Hematopoietic multipotent progenitor cell treated with erythropoietin and hydrocortisone succinate and interleukin-3 and kit ligand, for 8 days (in vitro differentiated cells): ENCODE data around the gene MMP24.
"Not testable (repeated sequence)": the region's sequence is repeated elsewhere in the genome, so short reads cannot be mapped to it uniquely, and the experiment has no call there.

Source experiments
- DNase-seq: peaks from one replicate; pipeline ENCODE4 v3.0.0-alpha.2; 2015

MMP24 gene

DNA sequence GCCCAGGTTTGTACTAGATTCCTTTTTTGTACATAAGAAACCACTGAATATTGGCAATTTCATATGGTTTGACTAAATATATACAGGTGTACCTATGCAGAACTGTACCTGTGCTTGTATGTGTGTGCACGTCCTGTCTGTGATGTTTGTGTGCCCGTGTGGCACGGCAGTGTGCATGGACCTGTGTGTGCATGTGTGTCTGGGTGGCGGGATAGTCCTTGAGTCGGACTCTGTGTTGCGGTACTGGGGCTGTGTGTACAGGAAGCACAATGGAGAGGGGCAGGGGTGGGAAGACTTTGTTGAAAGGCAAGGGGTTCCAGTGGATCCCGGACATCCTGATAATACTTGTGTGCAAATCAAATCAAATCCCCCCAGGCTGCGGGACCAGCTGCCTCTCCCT is 69.2 kb downstream of the MMP24 start:
- DNase-seq: no peak

DNA sequence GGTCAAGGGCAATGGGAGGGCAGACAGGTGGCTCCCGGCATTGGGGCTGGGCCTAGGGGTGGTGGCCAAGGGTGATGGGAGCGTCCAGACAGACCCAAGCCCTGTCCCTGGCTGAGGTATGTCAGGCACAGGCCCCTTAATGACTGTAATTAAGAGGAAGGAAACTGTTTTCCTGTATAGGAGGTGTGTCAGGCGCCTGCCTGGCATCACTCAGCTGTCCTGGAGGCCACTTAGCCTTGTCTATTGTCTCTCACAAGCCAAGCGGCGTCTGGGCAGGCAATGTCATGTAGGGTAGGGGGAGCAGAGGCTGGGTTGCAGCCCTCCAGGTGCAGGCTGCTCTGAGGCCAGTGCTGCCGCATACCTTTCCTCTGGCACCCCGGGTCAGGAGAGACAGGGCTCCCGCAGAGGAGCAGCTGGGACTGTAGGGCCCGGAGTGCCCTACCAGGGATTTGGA is 69.6 kb downstream of the MMP24 start:
- no peak for DNase-seq

DNA sequence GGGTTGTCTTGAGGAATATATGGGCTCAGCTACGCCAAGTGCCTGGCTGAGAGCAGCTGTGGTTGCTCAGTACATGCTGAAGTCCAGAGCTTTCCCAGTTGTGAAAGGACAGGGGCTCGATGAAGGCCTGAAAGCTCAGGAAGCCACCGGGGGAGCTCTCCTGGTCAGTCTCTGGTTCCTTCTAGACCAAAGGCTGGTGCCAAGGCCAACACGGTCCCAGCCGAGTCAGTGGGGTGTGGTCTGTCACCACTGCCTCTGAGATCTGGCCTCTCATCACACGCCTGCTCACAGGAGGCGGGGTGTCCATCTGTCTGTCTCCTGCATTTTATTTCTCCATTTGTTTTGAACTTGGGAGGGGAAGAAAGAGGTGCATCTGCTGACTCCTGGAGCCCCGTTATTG is 70.7 kb downstream of the MMP24 start:
- DNase-seq: peak; percentile 38

DNA sequence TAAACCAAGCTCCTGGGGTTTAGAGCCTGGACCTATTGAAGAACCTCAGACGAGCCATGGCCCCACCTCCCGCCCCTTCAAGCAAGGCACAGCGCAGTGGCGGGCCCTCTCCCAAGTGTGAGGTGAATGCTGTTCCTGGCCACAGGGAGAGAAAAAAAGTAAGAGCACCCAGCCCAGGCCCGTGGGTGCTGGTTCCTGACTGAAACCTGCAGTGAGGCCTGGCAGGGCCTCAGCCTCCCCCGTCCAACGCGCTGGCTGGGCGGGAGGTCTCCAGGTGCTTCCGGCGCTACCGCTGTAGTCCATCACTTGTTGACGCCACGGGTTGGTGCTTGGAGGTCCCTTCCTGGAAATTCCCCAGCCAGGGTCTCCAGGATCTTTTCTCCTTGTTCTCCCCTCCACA is 71.2 kb downstream of the MMP24 start:
- no peak for DNase-seq

DNA sequence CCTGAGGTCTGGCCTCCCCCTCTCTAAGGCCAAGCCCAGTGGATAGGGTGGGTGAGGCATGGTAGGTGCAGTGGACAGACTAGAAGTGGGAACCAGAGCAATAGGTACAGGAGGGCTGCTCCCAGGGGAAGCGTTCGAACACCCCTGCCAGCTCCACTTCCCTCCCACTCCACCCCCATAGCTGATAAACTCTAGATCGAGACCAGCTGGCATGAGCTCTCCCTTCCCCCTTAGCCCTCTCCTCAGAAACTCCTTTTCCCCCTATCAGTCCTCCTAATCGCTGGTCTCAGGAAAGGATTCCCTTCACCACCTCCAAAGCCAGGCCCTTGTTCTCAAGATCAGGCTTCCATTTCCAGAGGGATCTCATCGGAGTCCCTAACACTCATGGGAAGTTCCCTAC is 71.8 kb downstream of the MMP24 start:
- DNase-seq: no peak

DNA sequence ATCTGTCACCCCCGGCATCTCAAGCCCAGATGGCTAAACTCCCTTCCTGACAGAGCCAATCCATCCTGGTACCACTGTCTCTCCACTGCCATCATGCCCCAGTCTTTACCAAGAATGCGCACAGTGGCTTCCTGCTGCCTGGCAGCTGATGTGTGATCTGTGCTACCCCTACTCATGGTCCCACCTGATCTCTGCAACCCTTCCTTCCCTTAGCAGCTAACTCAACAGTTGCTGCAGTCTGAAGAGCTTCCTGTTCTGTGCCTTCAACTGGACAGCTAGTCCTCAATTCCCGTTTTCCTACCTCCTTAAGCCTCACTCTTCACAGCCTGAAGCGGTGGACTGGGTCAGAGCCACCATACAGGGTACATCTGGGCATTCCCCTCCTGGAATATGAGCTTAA is 73.3 kb downstream of the MMP24 start:
- no peak for DNase-seq

DNA sequence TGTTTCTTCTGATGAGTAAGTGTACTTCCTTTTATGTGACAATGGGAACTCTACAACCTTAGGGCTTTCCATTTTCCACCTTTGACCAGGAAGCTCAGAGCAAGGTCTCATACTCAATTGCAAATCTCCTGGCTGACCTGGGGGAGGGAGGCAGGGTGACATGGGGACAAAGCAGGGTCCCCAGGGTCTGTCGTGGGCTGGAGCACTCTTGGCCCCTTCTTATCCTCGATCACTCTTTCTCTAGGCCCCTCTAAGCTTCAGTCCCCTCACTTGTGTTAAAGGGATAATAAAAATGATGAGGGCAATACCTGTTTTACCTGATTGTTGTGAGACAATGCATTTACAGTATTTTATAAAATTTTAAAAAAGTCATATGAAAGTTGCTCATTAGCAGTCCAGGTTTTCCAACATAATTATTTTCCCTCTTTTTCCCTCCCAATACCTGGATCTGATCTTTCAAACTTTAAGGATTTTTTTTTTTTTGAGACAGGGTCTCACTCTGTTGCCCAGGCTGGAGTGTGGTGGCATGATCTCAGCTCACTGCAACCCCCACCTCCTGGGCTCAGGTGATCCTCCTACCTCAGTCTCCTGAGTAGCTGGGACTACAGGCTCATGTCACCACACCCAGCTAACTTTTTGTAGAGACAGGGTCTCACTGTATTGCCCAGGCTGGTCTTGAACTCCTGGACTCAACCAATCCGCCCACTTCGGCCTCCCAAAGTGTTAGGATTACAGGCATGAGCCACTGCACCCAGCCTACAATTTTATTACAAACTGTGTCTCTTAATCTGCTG is 74.2 kb downstream of the MMP24 start:
- DNase-seq: no peak

DNA sequence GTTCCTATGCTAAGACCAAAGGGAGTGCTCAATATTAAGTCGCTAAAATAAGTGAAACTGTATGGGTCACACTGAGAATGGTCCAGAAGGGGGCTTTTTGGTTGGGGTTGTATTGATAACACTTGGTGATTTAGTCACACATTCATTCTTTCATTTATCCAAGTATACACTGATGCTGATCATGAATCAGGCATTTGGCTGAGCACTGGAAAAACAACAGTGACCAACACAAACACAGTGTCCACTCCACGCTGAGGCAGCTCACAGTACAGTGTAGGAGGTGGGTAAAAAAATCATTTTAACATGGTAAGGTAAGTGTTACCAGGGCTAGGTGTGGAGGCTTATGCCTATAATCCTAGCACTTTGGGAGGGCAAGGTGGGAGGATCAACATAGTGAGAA is 74.9 kb downstream of the MMP24 start:
- no peak for DNase-seq

DNA sequence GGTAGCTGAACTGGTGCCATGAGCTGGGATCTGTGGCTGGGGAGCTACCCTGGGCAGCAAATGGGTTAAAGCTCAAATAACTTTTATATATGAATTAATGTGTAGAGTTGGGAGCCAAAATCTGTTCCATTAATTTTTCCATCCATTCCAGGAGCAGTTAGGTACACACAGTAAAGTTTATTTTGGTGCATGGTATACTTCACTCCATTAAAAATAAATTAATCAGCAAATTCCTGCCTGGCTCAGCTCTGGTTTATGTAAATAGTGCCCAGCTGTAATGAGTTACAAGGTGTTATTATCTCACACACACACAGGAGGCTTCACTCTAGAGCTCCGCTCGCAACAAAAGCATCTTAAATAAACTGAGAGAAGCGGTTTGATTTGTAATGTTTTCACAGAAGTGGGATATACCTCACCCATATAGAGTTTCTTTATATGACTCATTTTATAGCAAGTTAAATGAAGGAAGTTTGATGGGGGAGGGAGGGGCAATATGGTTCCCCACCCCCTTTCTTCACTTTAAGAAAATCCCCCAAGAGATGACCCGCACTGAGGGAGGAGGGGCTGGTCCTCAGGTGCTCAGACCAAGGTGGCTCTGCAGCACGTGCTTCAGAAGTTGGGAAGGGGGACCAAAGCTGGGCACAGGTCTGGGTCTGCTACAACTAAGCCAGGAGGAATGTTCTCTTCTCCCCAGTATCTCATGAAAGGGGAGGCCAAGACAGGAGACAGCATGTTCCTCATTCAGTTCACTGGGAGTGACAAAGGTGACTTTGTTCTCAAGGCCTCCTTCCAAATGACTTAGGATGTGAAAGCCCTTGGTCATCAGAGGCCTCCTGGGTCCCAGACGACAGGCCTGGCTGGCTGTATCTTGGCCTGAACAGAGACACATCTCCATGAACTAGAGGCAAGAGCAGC is 76.2 kb downstream of the MMP24 start:
- DNase-seq: no peak

DNA sequence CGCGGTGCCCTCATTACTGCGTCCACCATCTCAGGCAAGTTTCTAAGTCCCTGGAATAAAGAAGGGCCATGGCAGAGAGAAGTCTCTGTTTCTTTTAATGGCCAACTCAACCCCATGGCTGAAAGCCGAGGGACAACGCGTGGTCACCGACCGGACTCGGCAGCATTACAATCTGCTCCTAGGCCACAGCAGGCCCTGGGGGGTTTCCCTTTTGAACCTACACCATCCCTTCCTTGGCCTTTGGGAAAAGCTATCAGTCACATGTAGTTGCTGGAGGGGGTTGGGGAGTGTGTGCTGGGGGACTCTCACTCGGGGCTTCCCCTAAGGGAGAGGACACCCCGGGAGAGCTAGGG is 76.9 kb downstream of the MMP24 start:
- no peak for DNase-seq

DNA sequence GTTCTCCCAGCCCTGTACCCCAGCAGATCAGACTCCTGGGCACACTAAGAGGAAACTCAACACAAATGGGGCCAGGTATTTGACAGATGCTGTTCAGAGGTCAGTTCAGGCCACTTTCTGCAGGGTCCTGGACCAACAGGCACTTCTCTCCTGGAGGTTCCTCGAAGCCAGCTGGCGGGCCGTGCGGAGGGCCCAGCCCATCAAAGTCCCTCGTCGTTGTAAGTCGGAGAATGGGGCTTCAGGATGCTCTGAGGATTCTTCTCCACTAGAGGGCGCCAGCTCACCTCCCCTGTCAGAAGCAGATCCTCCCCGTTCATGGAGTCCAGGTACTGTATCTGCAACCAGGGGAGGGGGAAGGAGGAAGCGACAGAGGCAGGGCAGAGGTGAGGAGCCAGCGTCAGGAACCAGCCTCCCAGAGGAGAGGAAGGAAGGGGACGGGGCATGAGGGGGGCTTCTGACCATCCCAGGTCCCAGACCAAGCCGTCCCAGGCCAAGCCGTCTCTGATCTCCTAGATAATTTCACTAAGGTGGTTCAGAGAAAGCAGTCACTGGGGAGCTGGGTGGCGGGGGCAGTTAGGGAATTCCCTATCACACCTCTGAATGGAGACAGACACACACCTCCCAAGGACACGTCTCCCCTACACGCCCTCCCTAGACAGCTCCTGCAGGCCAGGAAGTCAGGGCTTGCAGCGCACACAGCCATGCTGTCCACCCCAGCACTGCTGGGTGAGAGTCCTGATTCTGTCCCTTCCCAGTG is 77.4 kb downstream of the MMP24 start:
- peak; percentile 86 for DNase-seq

DNA sequence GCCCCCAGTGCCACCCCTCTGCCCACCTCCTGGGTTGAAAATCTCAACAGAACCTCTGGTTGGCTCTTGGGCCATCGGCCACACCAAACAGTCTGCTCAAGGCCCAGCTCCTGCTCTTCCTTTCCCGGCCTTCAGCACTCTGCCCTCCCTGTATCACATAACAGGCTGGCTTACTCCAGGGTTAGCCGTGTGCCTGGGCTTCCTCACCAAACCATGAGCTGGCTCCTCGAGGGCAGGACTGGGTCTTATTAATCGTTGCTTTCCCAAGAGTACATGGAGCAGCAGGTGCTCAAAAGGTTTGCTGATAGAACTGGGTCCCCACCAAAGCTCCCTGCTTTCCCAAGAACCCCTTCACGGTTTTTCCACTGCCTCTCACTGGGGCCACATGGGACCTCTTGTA is 78.5 kb downstream of the MMP24 start:
- no peak for DNase-seq

DNA sequence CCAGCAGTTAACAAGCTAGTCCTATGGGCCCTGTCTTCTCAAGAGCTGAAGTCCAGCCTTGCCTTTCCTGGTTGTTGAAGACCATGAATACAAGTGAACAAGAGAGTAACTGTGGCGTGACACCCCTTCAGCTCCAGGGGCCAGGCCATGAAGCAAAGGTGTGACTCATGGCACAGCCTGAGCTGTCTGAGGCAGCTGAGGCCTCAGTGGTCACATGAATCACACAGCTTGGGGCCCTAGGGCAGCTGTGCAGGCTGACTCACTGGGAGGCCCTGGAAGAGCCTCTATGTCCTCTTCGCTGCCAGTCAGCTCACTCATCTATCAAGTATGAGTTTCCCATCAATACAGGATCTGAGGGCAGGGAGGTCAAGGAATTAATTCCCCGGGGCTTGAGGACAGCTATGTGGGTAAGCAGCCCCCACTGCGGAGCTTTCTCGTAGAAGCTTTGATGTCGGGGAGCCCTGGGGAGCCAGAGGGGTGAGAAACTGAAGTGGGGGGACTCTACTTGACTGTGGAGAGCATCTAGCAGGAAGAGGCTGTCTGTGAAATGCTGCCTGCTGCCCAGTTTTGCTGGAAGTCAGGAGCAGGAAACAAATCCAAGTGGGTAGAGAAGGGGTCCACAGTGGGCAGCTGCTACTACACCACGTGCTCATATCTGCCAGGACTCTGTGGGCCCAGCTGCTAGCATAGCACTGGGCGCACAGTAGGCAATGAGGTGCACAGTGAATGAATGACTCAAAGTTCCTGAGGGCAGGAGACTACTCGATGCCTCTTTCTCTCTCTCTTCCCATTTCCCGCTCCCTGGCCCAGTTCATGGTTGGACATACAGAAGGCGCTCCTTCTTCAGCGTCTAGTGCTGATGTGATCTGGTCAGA is 79.4 kb downstream of the MMP24 start:
- DNase-seq: peak; percentile 34

DNA sequence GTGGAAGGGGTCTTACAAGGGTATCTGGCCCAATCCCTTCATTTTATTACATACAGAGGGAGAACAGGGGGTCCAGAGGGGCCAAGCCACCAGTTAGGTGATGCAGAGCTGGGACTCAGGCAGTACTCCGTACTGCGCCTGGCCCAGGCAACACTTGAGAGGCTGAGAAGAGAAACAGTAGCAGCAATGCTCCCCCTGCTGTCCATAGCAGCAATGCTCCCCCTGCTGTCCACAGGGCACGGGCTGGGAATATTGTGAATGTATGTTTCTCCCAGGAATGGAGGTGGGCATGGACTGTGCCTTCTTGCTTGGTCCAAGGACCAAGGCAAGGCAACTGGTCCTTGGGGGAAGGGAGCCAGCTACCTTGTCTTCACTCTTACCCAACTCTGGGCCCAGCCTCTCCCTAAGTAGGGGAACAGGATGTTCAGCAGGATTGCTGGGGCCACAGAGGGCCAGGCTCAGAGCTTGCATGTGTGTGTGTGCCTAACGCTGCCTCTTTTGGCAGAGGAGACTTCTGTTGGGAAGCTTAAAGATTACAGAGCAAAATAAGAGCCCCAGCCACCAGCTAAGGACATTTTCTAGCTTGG is 80.5 kb downstream of the MMP24 start:
- DNase-seq: peak; percentile 52

DNA sequence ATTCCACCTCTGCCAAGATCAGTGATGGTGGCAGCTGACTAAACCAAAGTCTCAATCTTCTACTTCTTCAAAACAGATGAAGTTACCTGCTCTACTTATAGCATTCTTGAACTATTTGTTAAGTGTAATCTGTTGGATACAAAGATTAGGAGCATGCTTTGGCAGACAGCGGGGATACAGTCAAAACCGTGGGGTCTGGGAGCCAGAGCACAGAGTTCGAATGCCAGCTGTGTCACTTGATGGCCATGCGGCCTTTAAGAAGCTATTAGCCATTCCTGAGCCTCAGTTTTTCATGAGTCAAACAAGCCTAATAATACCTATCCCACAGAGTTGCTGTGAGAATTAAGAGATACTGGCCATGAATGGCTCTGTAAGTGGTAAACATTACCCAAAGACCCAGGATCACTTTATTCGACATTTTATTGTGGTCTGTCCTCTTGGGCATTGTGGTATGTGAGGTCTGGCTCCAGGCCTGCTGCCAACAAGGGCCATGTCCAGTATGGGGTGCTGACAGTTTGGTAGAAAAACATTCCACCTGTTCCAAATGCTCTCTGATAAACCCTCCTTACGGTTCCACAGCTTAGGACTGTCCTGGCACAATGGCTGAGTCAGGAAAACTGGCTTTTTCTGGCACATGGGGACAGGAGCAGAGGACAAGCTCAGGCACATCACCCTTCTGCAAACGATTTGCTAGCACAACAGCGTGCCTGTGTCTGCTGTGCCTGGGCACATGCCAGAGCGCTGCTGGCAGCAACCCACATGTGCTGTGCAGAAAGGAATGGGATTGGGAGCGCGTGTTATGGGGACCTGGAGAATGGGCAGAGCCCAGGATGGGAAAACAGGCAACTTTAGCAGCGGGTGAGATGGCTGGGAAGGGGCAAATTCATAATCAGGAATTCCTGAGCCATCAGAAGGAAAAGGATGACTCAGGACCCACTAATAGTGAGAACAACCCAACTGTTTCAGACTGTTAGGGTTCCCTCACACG is 81.5 kb downstream of the MMP24 start:
- no peak for DNase-seq

DNA sequence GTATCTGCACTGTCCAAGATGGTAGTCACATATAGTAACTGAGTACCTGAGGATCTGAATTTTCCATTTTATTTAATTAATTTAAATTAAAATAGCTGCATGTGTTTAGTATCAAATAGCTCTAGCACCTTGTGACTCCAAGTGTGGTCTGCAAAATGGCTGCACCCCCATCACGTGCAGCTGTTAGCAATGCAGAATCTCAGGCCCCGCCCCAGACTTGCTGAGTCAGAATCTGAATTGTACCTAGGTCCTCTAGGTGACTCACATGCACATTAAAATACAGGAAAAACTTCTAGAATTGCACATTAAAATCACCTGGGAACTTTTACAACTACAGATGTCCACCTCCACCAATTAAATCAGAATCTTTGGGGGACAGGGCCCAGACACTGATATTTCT is 84.9 kb downstream of the MMP24 start:
- DNase-seq: peak; percentile 17

DNA sequence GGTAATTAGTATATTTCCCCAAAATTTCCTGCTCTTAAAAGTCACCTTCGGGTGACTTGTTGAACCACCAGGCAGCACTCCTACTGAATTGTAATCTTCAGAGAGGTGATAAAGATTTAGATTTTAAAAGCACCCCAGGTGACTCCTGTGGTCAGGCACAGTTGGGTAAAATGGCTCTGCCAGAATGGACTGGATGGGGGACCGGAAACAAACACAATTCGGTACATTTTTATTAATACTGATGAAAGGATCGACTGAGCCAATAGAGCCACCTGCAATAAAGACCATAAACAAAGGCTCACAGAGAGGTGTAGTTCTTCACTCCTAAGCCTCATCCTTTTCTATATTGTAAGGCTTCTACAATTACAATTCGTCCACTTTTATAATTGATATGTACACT is 85.3 kb downstream of the MMP24 start:
- DNase-seq: no peak

DNA sequence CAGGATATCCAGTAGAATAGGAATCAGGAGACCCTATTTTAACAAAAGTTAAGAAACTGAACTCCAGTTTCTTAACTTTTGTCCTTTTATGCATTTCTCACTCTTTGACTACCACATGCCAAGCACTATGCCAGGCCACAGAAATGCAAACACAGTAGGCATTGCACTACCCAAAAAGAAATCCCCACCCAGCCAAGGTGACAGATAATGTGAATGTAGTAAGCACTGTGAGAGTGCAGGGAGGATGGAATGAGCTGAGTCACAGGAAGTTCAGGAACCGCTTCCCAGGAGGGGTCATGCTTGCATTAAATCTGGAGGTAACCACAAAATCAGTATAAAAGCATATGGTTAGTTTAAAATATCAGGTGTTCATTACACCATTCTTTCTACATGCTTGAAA is 85.8 kb downstream of the MMP24 start:
- DNase-seq: no peak

DNA sequence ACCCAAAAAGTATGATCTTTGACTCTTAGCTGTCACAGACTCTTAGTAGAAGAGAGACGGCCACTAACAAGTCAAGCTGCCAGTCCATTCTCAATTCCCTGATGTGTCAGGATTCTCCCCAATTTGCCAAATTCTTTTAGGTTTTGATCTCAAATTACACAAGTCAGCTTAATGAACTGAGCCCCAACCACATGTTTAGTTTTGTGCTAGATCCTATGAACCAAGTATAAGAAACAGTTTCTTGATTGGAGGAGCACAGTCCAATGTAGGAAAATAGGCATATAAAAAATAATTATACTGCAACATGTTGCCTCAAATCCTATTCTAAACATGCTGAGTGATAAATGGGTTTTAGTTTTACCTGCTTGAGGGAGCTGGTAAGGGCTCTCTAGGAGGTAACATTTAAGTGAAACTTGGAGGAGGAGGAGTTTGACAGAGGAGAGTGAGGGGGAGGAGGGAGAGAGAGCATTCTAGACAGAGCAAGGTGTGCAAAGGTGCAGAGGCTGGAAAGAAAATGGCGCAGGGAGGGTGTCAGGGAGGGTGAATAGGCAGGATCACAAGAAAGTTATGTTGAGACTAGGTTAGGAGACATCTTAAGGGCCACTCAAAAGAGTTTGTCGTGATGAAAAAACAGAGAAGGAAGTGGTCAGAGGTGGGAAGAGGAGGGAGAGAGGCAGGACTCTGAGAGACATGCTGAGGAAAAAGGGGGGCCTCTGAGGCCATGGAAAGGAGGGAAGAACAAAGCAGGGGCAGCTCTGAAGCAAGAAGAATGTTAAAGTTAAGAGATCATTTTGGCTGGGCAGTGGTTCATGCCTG is 88.5 kb downstream of the MMP24 start:
- DNase-seq: no peak

DNA sequence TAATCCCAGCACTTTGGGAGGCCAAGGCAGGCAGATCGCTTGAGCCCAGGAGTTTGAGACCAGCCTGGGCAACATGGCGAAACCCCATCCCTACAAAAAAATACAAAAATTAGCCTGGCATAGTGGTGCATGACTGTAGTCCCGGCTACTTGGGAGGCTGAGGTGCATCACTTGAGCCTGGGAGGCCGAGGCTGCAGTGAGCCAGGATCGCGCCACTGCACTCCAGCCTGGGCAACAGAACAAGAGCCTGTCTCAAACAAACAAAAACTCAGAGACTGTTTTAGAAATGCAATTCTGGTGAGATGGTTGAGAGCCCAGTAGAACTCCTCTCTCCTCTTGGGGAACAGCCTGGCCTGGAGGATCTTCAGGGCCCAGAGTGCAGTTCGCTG is 89.1 kb downstream of the MMP24 start:
- DNase-seq: not testable (repeated sequence)
